Calu3 (cell line): ENCODE results near the gene DHX15. TPM values are rescaled to one million over a fixed set of nuclear protein-coding genes. Genes with fewer than 3 reads are reported as not detected.
A peak's percentile ranks its signal among the peaks of the same experiment; 100 is the strongest.

Experiments
- BruUV-seq: library from RNA; stranded (reverse); fragments of 400-500 nt; replicated peaks from 2 replicates; lab custom pipeline; 2021; lab: Mats Ljungman, UMichigan
- CTCF ChIA-PET: fragments of 300-600 bp; sonication (Branson Sonifier 250); formaldehyde crosslinking; loops from one replicate; lab custom pipeline; 2022; ENCODE audit warnings: antibody characterized with exemption; lab: Charles Lee
- DNase-seq: peaks from one replicate; pipeline ENCODE4 v3.0.0; 2022
- H3K27ac Mint-ChIP-seq: one replicate; pipeline ENCODE4 v1.8.0; 2022; ENCODE audit warnings: mixed read lengths; ENCODE audit not compliant: unreplicated experiment
- H3K27me3 Mint-ChIP-seq: one replicate; pipeline ENCODE4 v1.8.0; 2022; ENCODE audit warnings: mixed read lengths; ENCODE audit not compliant: unreplicated experiment
- H3K36me3 Mint-ChIP-seq: one replicate; pipeline ENCODE4 v1.8.0; 2022; ENCODE audit warnings: mild to moderate bottlenecking, moderate library complexity, mixed read lengths; ENCODE audit not compliant: insufficient read depth, unreplicated experiment
- H3K4me1 Mint-ChIP-seq: one replicate; pipeline ENCODE4 v1.8.0; 2022; ENCODE audit warnings: mild to moderate bottlenecking, low read depth, mixed read lengths; ENCODE audit not compliant: unreplicated experiment
- H3K4me3 Mint-ChIP-seq: one replicate; pipeline ENCODE4 v1.8.0; 2022; ENCODE audit warnings: mild to moderate bottlenecking, low read depth, moderate library complexity, mixed read lengths; ENCODE audit not compliant: unreplicated experiment
- H3K9me3 Mint-ChIP-seq: one replicate; pipeline ENCODE4 v1.8.0; 2022; ENCODE audit warnings: low read depth, mixed read lengths; ENCODE audit not compliant: unreplicated experiment
- CTCF ChIP-seq: fragments of 200-600 bp; IDR thresholded peaks from one replicate; pipeline ENCODE4 v1.8.0; 2022; ENCODE audit warnings: antibody characterized with exemption; ENCODE audit not compliant: unreplicated experiment
- intact Hi-C: fragments of 100-400 bp; cut with micrococcal nuclease; formaldehyde crosslinking; loops from one replicate; pipeline ENCODE4 v1.10.0; 2022; ENCODE audit not compliant: unreplicated experiment
- total RNA-seq: library from RNA; stranded (reverse); gene quantifications from 2 replicates; pipeline ENCODE4 v1.2.3, GENCODE V29; 2022

DHX15 gene
- total RNA-seq, 1 experiment from 2014 or later, result 169 TPM

DNA sequence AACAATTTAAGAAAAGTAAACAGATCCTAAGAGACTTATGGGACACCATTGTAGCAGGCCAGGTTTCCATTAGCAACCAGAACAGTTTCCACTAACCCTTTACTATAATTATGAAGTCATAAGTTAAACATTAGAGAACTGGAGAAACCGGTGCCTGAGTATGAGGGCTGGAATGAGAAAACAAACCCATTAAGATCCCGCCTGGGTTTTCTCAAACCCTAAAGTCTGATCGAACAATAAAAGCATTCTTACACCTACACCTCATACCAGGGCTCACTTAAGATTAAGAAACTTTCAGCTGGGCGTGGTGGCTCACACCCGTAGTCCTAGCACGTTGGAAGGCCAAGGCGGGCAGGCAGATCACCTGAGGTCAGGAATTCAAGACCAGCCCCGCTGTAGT lies 13.7 kb upstream of the DHX15 start:
- no peak for TF ChIP-seq CTCF
- H3K4me3 Mint-ChIP-seq, result peak overlapping the region; percentile 58
- CTCF ChIA-PET, result interaction anchor here (0.5 to 0.6 kb wide), 2 partner anchors 164 to 968 kb away, joined by 3 to 4 read pairs; no protein-coding TSS in a partner anchor
- H3K9me3 Mint-ChIP-seq, result peaks cover 2% of the 10 kb centered on the region
- intact Hi-C loops, result loop anchor here (5.0 kb wide), 1 partner anchor 194 kb away; no protein-coding TSS in a partner anchor
- peak overlapping the region; percentile 100 for H3K27ac Mint-ChIP-seq
- peaks cover 21% of the 10 kb centered on the region for H3K36me3 Mint-ChIP-seq
- no peaks in the 10 kb centered on the region for H3K27me3 Mint-ChIP-seq
- H3K4me1 Mint-ChIP-seq, result peaks cover 46% of the 10 kb centered on the region
- no TSS peak for BruUV-seq
- peak; percentile 84 for DNase-seq

GRCh38 chr4:24595659-24596058 lies 11.3 kb upstream of the DHX15 start:
- Mint-ChIP-seq H3K4me3 (peak overlapping the region; percentile 18), H3K9me3 (peaks cover 2% of the 10 kb centered on the region), H3K36me3 (peaks cover 21% of the 10 kb centered on the region), H3K4me1 (peaks cover 34% of the 10 kb centered on the region), H3K27ac (peak overlapping the region; percentile 100), H3K27me3 (no peaks in the 10 kb centered on the region)
- no peak for TF ChIP-seq CTCF
- CTCF ChIA-PET, result interaction anchor here (0.6 to 1.0 kb wide), 2 partner anchors 11 to 67 kb away, joined by 3 to 4 read pairs; partner anchors contain the start of gene DHX15
- no peak for DNase-seq
- BruUV-seq, result no TSS peak
- intact Hi-C loops, result loop anchor here (5.0 kb wide), 1 partner anchor 197 kb away; no protein-coding TSS in a partner anchor

GRCh38 chr4:24594887-24595286 lies 10.5 kb upstream of the DHX15 start:
- no TSS peak for BruUV-seq
- CTCF ChIA-PET, result interaction anchor here (0.6 to 1.0 kb wide), 6 partner anchors 10 to 1972 kb away, joined by 3 to 4 read pairs (median 3); partner anchors contain the start of gene DHX15
- peaks cover 32% of the 10 kb centered on the region for H3K4me1 Mint-ChIP-seq
- TF ChIP-seq CTCF, result no peak
- H3K27ac Mint-ChIP-seq, result peak overlapping the region; percentile 100
- no peaks in the 10 kb centered on the region for H3K27me3 Mint-ChIP-seq
- peaks cover 2% of the 10 kb centered on the region for H3K9me3 Mint-ChIP-seq
- intact Hi-C loops, result loop anchor here (5.0 kb wide), 1 partner anchor 197 kb away; no protein-coding TSS in a partner anchor
- no peak for DNase-seq
- H3K4me3 Mint-ChIP-seq, result peak overlapping the region; percentile 18
- peaks cover 21% of the 10 kb centered on the region for H3K36me3 Mint-ChIP-seq

- no peak for TF ChIP-seq CTCF
- Mint-ChIP-seq H3K27ac (no peak overlapping the region), H3K27me3 (no peaks in the 10 kb centered on the region), H3K4me1 (no peaks in the 10 kb centered on the region), H3K4me3 (no peak overlapping the region), H3K36me3 (peaks cover 6% of the 10 kb centered on the region), H3K9me3 (peaks cover 2% of the 10 kb centered on the region)
- intact Hi-C loops, result no loop called here
- CTCF ChIA-PET, result no interaction called here
- no peak for DNase-seq
- BruUV-seq, result no TSS peak
Observed at GRCh38 chr4:24589448-24589847, 5.1 kb upstream of the DHX15 start.
